IMR-90 (cell line): ENCODE measurements around the gene IL19. TPM values are rescaled to one million over a fixed set of nuclear protein-coding genes. Genes with fewer than 3 reads are reported as not detected.

Source experiments
- ATAC-seq: fragments of 200-7000 bp; cut with Tn5 transposase; 2 replicates; pipeline ENCODE4 v1.9.1; 2020; ENCODE audit warnings: low read depth, mild to moderate bottlenecking, moderate library complexity
- BruUV-seq: library from RNA; stranded (reverse); fragments of 400-500 nt; replicated peaks from 2 replicates; lab custom pipeline; 2021; lab: Mats Ljungman, UMichigan
- CTCF ChIA-PET: fragments of 300-600 bp; formaldehyde crosslinking; extraction: SDS; loops from one replicate; lab custom pipeline; 2021; ENCODE audit warnings: antibody characterized with exemption; lab: Yijun Ruan, JAX
- POLR2A ChIA-PET: fragments of 300-600 bp; sonication (Branson Sonifier 250); formaldehyde crosslinking; loops from one replicate; lab custom pipeline; 2022; ENCODE audit warnings: antibody characterized with exemption; ENCODE audit not compliant: unreplicated experiment; lab: Charles Lee
- DNase-seq: peaks from one replicate; pipeline ENCODE4 v3.0.0; 2013
- H2AFZ ChIP-seq: replicated peaks from 2 replicates; pipeline ENCODE3; 2013; ENCODE audit warnings: low read length, mild to moderate bottlenecking; ENCODE audit not compliant: poor library complexity
- H2AK5ac ChIP-seq: 2 replicates; pipeline ENCODE4 v1.6.1; 2013; ENCODE audit warnings: low read depth, low read length, inconsistent platforms
- H2AK9ac ChIP-seq: replicated peaks from 2 replicates; pipeline ENCODE3; 2013; ENCODE audit warnings: mild to moderate bottlenecking, low read depth, low read length, moderate library complexity; ENCODE audit not compliant: poor library complexity
- H2BK120ac ChIP-seq: 2 replicates; pipeline ENCODE4 v1.6.1; 2013; ENCODE audit warnings: low read depth, low read length, inconsistent platforms
- H2BK15ac ChIP-seq: 3 replicates; pipeline ENCODE4 v1.6.1; 2013; ENCODE audit warnings: low read depth, low read length, inconsistent platforms
- H2BK20ac ChIP-seq: 2 replicates; pipeline ENCODE4 v1.6.1; 2013; ENCODE audit warnings: low read depth, mild to moderate bottlenecking, inconsistent platforms, low read length, moderate library complexity
- H2BK5ac ChIP-seq: 2 replicates; pipeline ENCODE4 v1.6.1; 2013; ENCODE audit warnings: mild to moderate bottlenecking, low read depth, low read length, inconsistent platforms; ENCODE audit not compliant: poor library complexity, severe bottlenecking
- H3K14ac ChIP-seq: replicated peaks from 2 replicates; pipeline ENCODE4 v1.6.1; 2013; ENCODE audit warnings: low read depth, low read length, inconsistent platforms
- H3K18ac ChIP-seq: 2 replicates; pipeline ENCODE4 v1.6.1; 2013; ENCODE audit warnings: low read depth, low read length, control low read depth
- H3K23ac ChIP-seq: 2 replicates; pipeline ENCODE4 v1.6.1; 2013; ENCODE audit warnings: low read depth, low read length, inconsistent platforms
- H3K27ac ChIP-seq: 2 replicates; pipeline ENCODE4 v1.5.1; 2013; ENCODE audit warnings: mild to moderate bottlenecking, control low read depth, low read length; ENCODE audit not compliant: insufficient read depth
- H3K27me3 ChIP-seq: 2 replicates; pipeline ENCODE4 v1.6.1; 2013; ENCODE audit warnings: low read length; ENCODE audit not compliant: control insufficient read depth, insufficient read depth
- H3K36me3 ChIP-seq: 2 replicates; pipeline ENCODE4 v1.6.1; 2013; ENCODE audit warnings: low read length, mixed read lengths; ENCODE audit not compliant: control insufficient read depth, insufficient read depth
- H3K4ac ChIP-seq: 2 replicates; pipeline ENCODE4 v1.6.1; 2013; ENCODE audit warnings: low read depth, low read length, inconsistent platforms
- H3K4me1 ChIP-seq: 2 replicates; pipeline ENCODE4 v1.6.1; 2013; ENCODE audit warnings: low read length, mixed read lengths; ENCODE audit not compliant: control insufficient read depth, insufficient read depth
- H3K4me2 ChIP-seq: 2 replicates; pipeline ENCODE4 v1.6.1; 2013; ENCODE audit warnings: low read depth, mild to moderate bottlenecking, control low read depth, low read length, moderate library complexity
- H3K4me3 ChIP-seq: 2 replicates; pipeline ENCODE4 v1.5.1; 2013; ENCODE audit warnings: low read depth, mild to moderate bottlenecking, control low read depth, low read length, moderate library complexity; ENCODE audit not compliant: insufficient read depth
- H3K56ac ChIP-seq: 2 replicates; pipeline ENCODE4 v1.6.1; 2013; ENCODE audit warnings: low read length, inconsistent platforms; ENCODE audit not compliant: insufficient read depth; ENCODE audit errors: extremely low read depth
- H3K79me1 ChIP-seq, 2 experiments: 2 replicates each; pipeline ENCODE4 v1.6.1; 2013; ENCODE audit warnings: low read length in 2 of 2, inconsistent platforms in 1 of 2, low read depth in 1 of 2
- H3K9ac ChIP-seq: 2 replicates; pipeline ENCODE4 v1.6.1; 2013; ENCODE audit warnings: low read depth, low read length, control low read depth
- H3K9me1 ChIP-seq: 2 replicates; pipeline ENCODE4 v1.6.1; 2013; ENCODE audit warnings: low read length, inconsistent platforms; ENCODE audit not compliant: insufficient read depth
- H3K9me3 ChIP-seq: 2 replicates; pipeline ENCODE4 v1.6.1; 2013; ENCODE audit warnings: low read length; ENCODE audit not compliant: control insufficient read depth, insufficient read depth
- H4K20me1 ChIP-seq: 2 replicates; pipeline ENCODE4 v1.6.1; 2013; ENCODE audit warnings: low read length, inconsistent platforms; ENCODE audit not compliant: insufficient read depth
- H4K5ac ChIP-seq: 2 replicates; pipeline ENCODE4 v1.6.1; 2013; ENCODE audit warnings: mild to moderate bottlenecking, low read depth, low read length, control low read depth
- H4K8ac ChIP-seq, 2 experiments: 2 replicates each; pipeline ENCODE4 v1.6.1; 2013; ENCODE audit warnings: low read depth in 2 of 2, low read length in 2 of 2, control low read depth in 1 of 2, inconsistent platforms in 1 of 2
- H4K91ac ChIP-seq: 2 replicates; pipeline ENCODE4 v1.6.1; 2013; ENCODE audit warnings: low read depth, low read length, inconsistent platforms; ENCODE audit not compliant: insufficient read depth
- BHLHE40 ChIP-seq: fragments of 150-350 bp; IDR thresholded peaks from 2 replicates; pipeline ENCODE4 v1.6.1; 2016; ENCODE audit warnings: mild to moderate bottlenecking, low read depth, low read length
- CEBPB ChIP-seq: IDR thresholded peaks from 2 replicates; pipeline ENCODE4 v1.6.1; 2012; ENCODE audit warnings: low read depth, low read length, improper control_type of control experiment
- CHD1 ChIP-seq: IDR thresholded peaks from 2 replicates; pipeline ENCODE4 v1.6.1; 2012; ENCODE audit warnings: low read depth, low read length, improper control_type of control experiment
- FOS ChIP-seq: fragments of 150-350 bp; IDR thresholded peaks from 2 replicates; pipeline ENCODE4 v1.6.1; 2016; ENCODE audit warnings: low read depth, low read length
- MAFK ChIP-seq: IDR thresholded peaks from 2 replicates; pipeline ENCODE4 v1.6.1; 2012; ENCODE audit warnings: low read depth, low read length, improper control_type of control experiment
- MAZ ChIP-seq: IDR thresholded peaks from 2 replicates; pipeline ENCODE4 v1.6.1; 2012; ENCODE audit warnings: low read depth, mild to moderate bottlenecking, low read length, improper control_type of control experiment, moderate library complexity, borderline replicate concordance
- NFE2L2 ChIP-seq: fragments of 150-350 bp; IDR thresholded peaks from 2 replicates; pipeline ENCODE4 v1.6.1; 2016; ENCODE audit warnings: low read depth, mild to moderate bottlenecking, low read length
- POLR2A ChIP-seq: IDR thresholded peaks from 2 replicates; pipeline ENCODE4 v1.6.1; 2012; ENCODE audit warnings: mild to moderate bottlenecking, low read depth, low read length
- RAD21 ChIP-seq: IDR thresholded peaks from 2 replicates; pipeline ENCODE4 v1.6.1; 2012; ENCODE audit warnings: low read length, improper control_type of control experiment
- RCOR1 ChIP-seq: IDR thresholded peaks from 2 replicates; pipeline ENCODE4 v1.6.1; 2012; ENCODE audit warnings: mild to moderate bottlenecking, low read length, improper control_type of control experiment; ENCODE audit not compliant: insufficient replicate concordance
- RFX5 ChIP-seq: IDR thresholded peaks from 2 replicates; pipeline ENCODE4 v1.8.0; 2012; ENCODE audit warnings: low read depth, mild to moderate bottlenecking, low read length, moderate library complexity
- SMC3 ChIP-seq: fragments of 150-350 bp; IDR thresholded peaks from 2 replicates; pipeline ENCODE4 v1.6.1; 2016; ENCODE audit warnings: low read depth, mild to moderate bottlenecking, antibody characterized with exemption, low read length, moderate library complexity
- WGBS, 2 experiments: methylation state at CpG; one replicate each; pipeline versions ENCODE4 v1.1.5 to v1.1.7; 2013; ENCODE audit warnings: missing lambda C conversion rate in 2 of 2; ENCODE audit not compliant: insufficient read length in 1 of 2; ENCODE audit errors: extremely low coverage in 2 of 2; 5-methylcytosine and 5-hydroxymethylcytosine counted together
- dilution Hi-C: fragments of 300-500 bp; cut with HindIII; formaldehyde crosslinking; loops from one replicate; pipeline ENCODE4 v1.14.3; 2018; ENCODE audit warnings: low sequenced_read_pairs; ENCODE audit not compliant: unreplicated experiment
- in situ Hi-C: fragments of 300-500 bp; cut with MboI; formaldehyde crosslinking; loops from 3 replicates; pipeline ENCODE4 v1.14.3; 2019; ENCODE audit warnings: low sequenced_read_pairs, inconsistent platforms, mixed read lengths
- intact Hi-C: fragments of 100-400 bp; cut with micrococcal nuclease; formaldehyde crosslinking; loops from 2 replicates; pipeline ENCODE4 v1.10.0; 2022
- polyA plus RNA-seq, 3 experiments: library from polyadenylated mRNA; depleted of rRNA; stranded (reverse); fragments of >200 nt; gene quantifications; 2 replicates each; pipeline ENCODE4 v1.2.3, GENCODE V29; 2012; ENCODE audit warnings: low replicate concordance in 1 of 3
- total RNA-seq: library from RNA; depleted of rRNA; stranded (reverse); fragments of >200 nt; gene quantifications from 2 replicates; pipeline ENCODE4 v1.2.3, GENCODE V29; 2012
- TF ChIP-seq, protein P1 (sequence below): fragments of 150-350 bp; IDR thresholded peaks from 2 replicates; pipeline ENCODE4 v1.6.1; 2016; ENCODE audit warnings: low read depth, mild to moderate bottlenecking, low read length, moderate library complexity, borderline replicate concordance
- TF ChIP-seq, protein P2 (sequence below): fragments of 150-350 bp; IDR thresholded peaks from 2 replicates; pipeline ENCODE4 v1.6.1; 2017; ENCODE audit warnings: mild to moderate bottlenecking, antibody characterized with exemption, low read length, low read depth
- TF ChIP-seq, protein P3 (sequence below): conservative IDR thresholded peaks from 2 replicates; pipeline ENCODE4 v1.5.1; 2012; ENCODE audit warnings: mild to moderate bottlenecking, low read depth, low read length, improper control_type of control experiment

IL19 gene
- total and polyA plus RNA-seq, 2 of the 4 experiments (the other 2 are of a cell fraction), result not detected

DNA sequence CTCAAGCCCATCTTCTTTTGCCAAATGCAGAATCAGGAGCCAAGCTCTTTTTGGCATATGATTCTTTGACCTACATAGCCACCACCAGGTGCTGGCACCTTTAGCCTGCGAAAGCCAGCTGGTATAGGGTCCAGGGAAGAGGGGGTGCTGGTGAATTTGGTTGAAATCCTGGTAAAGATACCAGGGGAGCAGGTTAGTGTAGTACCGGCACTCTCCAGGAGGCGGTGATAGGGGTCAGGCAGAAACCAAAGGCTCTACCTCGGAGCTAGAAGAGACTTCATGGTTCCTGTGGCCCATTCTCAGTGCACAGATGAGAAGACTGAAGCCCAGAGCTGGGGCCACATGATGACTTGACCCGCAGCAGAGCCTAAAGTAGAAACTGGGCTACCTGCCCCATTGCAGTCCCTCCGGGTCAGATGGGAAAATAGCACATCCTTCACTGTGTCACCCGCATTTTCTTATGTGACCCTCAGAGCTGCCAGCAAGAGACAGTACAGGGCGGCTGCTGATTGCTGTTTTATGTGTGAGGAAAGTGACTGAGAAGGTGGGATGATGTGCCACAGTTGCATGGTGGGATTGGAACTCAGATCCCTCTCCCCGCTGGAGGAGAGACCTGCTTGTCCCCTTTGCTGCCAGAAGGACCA is 36.0 kb upstream of the IL19 start:
- dilution Hi-C loops, result no loop called here
- WGBS, 2 experiments, result 75% methylated on average over 6 of the region's 9 CpGs; no CpG with 5 or more reads in 1 of the 2 experiments
- no peak overlapping the region for H2BK15ac ChIP-seq
- H4K8ac ChIP-seq, result no peak overlapping the region
- H2BK5ac ChIP-seq, result no peak overlapping the region
- H3K27ac ChIP-seq, result no peak overlapping the region
- intact Hi-C loops, result loop anchor here (1.0 to 10.0 kb wide), 4 partner anchors 74 to 768 kb away; no protein-coding TSS in a partner anchor
- H2BK20ac ChIP-seq, result no peak overlapping the region
- H2BK120ac ChIP-seq, result no peak overlapping the region
- no TSS peak for BruUV-seq
- in situ Hi-C loops, result loop anchor here (5.0 kb wide), 2 partner anchors 73 to 178 kb away; no protein-coding TSS in a partner anchor
- H2AFZ ChIP-seq, result no peak overlapping the region
- no peak overlapping the region; the same call in 1 of the 2 replicates for H3K4ac ChIP-seq
- no peaks in the 10 kb centered on the region for H3K27me3 ChIP-seq
- no peak overlapping the region for H4K5ac ChIP-seq
- H3K79me1 ChIP-seq, result peaks cover 15 to 62% of the 10 kb centered on the region in 2 experiments; a peak in 3 of 4 replicates
- H4K91ac ChIP-seq, result no peak overlapping the region; the same call in 1 of the 2 replicates
- H3K56ac ChIP-seq, result no peak overlapping the region
- H3K4me3 ChIP-seq, result no peak overlapping the region
- POLR2A ChIA-PET, result no interaction called here
- peaks cover 16% of the 10 kb centered on the region for H4K20me1 ChIP-seq
- H3K4me2 ChIP-seq, result no peak overlapping the region
- peak; percentile 70 for ATAC-seq
- peak; percentile 37 for DNase-seq
- H2AK9ac ChIP-seq, result peak overlapping the region; percentile 29
- CTCF ChIA-PET, result interaction anchor here (0.7 to 2.9 kb wide), 7 partner anchors 11 to 182 kb away, joined by 3 to 17 read pairs (median 4); no protein-coding TSS in a partner anchor
- peaks cover 13% of the 10 kb centered on the region for H3K4me1 ChIP-seq
- H3K23ac ChIP-seq, result no peak overlapping the region
- H3K9me1 ChIP-seq, result peaks cover 18% of the 10 kb centered on the region
- H3K36me3 ChIP-seq, result peaks cover 52% of the 10 kb centered on the region
- H2AK5ac ChIP-seq, result peak overlapping the region; percentile 18; the same call in 1 of the 2 replicates
- no peak overlapping the region for H3K14ac ChIP-seq
- no peaks in the 10 kb centered on the region for H3K9me3 ChIP-seq
- no peak overlapping the region for H3K9ac ChIP-seq
- no peak overlapping the region for H3K18ac ChIP-seq
- TF ChIP-seq POLR2A (no peak), CHD1 (no peak), RFX5 (no peak), RCOR1 (no peak), NFE2L2 (no peak), MAFK (no peak), MAZ (no peak), FOS (no peak), CEBPB (no peak), RAD21 (peak; percentile 84), SMC3 (peak; percentile 84), BHLHE40 (no peak)
- TF ChIP-seq, protein P1, sequence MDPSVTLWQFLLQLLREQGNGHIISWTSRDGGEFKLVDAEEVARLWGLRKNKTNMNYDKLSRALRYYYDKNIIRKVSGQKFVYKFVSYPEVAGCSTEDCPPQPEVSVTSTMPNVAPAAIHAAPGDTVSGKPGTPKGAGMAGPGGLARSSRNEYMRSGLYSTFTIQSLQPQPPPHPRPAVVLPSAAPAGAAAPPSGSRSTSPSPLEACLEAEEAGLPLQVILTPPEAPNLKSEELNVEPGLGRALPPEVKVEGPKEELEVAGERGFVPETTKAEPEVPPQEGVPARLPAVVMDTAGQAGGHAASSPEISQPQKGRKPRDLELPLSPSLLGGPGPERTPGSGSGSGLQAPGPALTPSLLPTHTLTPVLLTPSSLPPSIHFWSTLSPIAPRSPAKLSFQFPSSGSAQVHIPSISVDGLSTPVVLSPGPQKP, result no peak
- TF ChIP-seq, protein P2, sequence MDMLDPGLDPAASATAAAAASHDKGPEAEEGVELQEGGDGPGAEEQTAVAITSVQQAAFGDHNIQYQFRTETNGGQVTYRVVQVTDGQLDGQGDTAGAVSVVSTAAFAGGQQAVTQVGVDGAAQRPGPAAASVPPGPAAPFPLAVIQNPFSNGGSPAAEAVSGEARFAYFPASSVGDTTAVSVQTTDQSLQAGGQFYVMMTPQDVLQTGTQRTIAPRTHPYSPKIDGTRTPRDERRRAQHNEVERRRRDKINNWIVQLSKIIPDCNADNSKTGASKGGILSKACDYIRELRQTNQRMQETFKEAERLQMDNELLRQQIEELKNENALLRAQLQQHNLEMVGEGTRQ, result no peak
- TF ChIP-seq, protein P3, sequence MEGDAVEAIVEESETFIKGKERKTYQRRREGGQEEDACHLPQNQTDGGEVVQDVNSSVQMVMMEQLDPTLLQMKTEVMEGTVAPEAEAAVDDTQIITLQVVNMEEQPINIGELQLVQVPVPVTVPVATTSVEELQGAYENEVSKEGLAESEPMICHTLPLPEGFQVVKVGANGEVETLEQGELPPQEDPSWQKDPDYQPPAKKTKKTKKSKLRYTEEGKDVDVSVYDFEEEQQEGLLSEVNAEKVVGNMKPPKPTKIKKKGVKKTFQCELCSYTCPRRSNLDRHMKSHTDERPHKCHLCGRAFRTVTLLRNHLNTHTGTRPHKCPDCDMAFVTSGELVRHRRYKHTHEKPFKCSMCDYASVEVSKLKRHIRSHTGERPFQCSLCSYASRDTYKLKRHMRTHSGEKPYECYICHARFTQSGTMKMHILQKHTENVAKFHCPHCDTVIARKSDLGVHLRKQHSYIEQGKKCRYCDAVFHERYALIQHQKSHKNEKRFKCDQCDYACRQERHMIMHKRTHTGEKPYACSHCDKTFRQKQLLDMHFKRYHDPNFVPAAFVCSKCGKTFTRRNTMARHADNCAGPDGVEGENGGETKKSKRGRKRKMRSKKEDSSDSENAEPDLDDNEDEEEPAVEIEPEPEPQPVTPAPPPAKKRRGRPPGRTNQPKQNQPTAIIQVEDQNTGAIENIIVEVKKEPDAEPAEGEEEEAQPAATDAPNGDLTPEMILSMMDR, result peak; percentile 78
